Neural crest cell (in vitro differentiated cells): Measurements from ENCODE around the gene TPRA1. TPM values are rescaled to one million over a fixed set of nuclear protein-coding genes. Genes with fewer than 3 reads are reported as not detected.

ENCODE experiments used
- DNase-seq: peaks from one replicate; pipeline ENCODE4 v3.0.0; 2021; ENCODE audit warnings: low read depth, mixed read lengths, low spot score
- H3K27ac Mint-ChIP-seq: one replicate; pipeline ENCODE4 v1.8.0; 2021; ENCODE audit warnings: mild to moderate bottlenecking, mixed read lengths; ENCODE audit not compliant: unreplicated experiment
- H3K27me3 Mint-ChIP-seq: 2 replicates; pipeline ENCODE4 v1.8.0; 2021; ENCODE audit warnings: low read depth, mild to moderate bottlenecking, mixed read lengths
- H3K36me3 Mint-ChIP-seq: 2 replicates; pipeline ENCODE4 v1.8.0; 2021; ENCODE audit warnings: low read depth, mild to moderate bottlenecking, mixed read lengths
- H3K4me1 Mint-ChIP-seq: 2 replicates; pipeline ENCODE4 v1.8.0; 2021; ENCODE audit warnings: mixed read lengths
- H3K4me3 Mint-ChIP-seq: one replicate; pipeline ENCODE4 v1.8.0; 2021; ENCODE audit warnings: mild to moderate bottlenecking, mixed read lengths
- H3K9me3 Mint-ChIP-seq: 2 replicates; pipeline ENCODE4 v1.8.0; 2021; ENCODE audit warnings: mixed read lengths
- total RNA-seq: library from RNA; stranded (reverse); gene quantifications from 2 replicates; pipeline ENCODE4 v1.2.1, GENCODE V29; 2021
- TF ChIP-seq, protein P1 (sequence below): fragments of 200-600 bp; sonication (generic); conservative IDR thresholded peaks from 2 replicates; pipeline ENCODE4 v1.5.0; 2021; ENCODE audit warnings: antibody characterized with exemption, mild to moderate bottlenecking

TPRA1 gene
- total RNA-seq, 1 donor from 2014 or later = 27.2 TPM

GRCh38 chr3:127604546-127605165 is 14.1 kb upstream of the TPRA1 start:
- Mint-ChIP-seq H3K4me1 (peaks cover 34% of the 10 kb centered on the region), H3K9me3 (no peaks in the 10 kb centered on the region), H3K4me3 (no peak overlapping the region), H3K36me3 (peaks cover 42% of the 10 kb centered on the region), H3K27ac (no peak overlapping the region), H3K27me3 (no peaks in the 10 kb centered on the region)
- TF ChIP-seq, protein P1, sequence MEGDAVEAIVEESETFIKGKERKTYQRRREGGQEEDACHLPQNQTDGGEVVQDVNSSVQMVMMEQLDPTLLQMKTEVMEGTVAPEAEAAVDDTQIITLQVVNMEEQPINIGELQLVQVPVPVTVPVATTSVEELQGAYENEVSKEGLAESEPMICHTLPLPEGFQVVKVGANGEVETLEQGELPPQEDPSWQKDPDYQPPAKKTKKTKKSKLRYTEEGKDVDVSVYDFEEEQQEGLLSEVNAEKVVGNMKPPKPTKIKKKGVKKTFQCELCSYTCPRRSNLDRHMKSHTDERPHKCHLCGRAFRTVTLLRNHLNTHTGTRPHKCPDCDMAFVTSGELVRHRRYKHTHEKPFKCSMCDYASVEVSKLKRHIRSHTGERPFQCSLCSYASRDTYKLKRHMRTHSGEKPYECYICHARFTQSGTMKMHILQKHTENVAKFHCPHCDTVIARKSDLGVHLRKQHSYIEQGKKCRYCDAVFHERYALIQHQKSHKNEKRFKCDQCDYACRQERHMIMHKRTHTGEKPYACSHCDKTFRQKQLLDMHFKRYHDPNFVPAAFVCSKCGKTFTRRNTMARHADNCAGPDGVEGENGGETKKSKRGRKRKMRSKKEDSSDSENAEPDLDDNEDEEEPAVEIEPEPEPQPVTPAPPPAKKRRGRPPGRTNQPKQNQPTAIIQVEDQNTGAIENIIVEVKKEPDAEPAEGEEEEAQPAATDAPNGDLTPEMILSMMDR = no peak
- DNase-seq = no peak

- Mint-ChIP-seq H3K27me3 (no peaks in the 10 kb centered on the region), H3K27ac (no peak overlapping the region), H3K4me1 (peaks cover 40% of the 10 kb centered on the region), H3K36me3 (peaks cover 39% of the 10 kb centered on the region), H3K9me3 (no peaks in the 10 kb centered on the region), H3K4me3 (peak overlapping the region; percentile 9)
- TF ChIP-seq, protein P1 = no peak
- no peak for DNase-seq
Measured at GRCh38 chr3:127604035-127604434, 13.5 kb upstream of the TPRA1 start.

DNA sequence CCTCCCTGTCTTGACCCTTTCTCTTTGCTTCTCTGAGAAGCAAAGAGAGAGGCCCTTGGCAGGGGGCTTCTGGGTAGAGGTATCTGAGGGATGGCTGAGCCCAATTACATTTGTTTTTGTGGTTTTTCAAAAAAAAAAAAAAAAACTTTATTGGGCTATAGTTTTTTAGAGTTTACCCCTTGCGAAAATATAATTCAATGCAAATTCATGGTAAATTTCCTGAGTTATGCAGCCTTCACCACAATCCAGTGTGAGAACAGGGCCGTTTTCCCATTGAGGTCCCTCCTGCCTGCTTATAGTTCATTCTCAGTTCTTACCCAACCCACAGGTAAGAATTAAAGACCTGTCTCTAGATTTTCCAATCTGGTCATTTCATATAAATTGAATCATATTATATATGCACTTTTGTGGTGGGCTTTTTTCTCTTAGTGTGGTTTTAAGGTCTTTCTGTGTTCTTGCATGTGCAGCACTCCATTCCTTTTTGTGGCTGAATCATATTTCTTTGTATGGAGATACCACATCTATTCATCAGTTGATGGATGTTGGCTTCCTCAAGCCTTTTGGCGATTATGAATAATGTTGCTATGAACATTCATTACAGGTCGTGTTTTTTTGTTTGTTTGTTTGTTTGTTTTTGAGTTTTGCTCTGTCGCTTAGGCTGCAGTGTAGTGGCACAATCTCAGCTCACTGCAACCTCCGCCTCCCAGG is 10.4 kb upstream of the TPRA1 start:
- TF ChIP-seq, protein P1 = no peak
- Mint-ChIP-seq H3K4me3 (peak overlapping the region; percentile 88), H3K36me3 (peaks cover 22% of the 10 kb centered on the region), H3K4me1 (peaks cover 51% of the 10 kb centered on the region), H3K27ac (no peak overlapping the region), H3K27me3 (no peaks in the 10 kb centered on the region), H3K9me3 (no peaks in the 10 kb centered on the region)
- no peak for DNase-seq

- H3K27ac Mint-ChIP-seq = peak overlapping the region; percentile 99
- H3K4me1 Mint-ChIP-seq = peaks cover 48% of the 10 kb centered on the region
- TF ChIP-seq, protein P1 = no peak
- DNase-seq = no peak
- no peaks in the 10 kb centered on the region for H3K9me3 Mint-ChIP-seq
- H3K27me3 Mint-ChIP-seq = peaks cover 4% of the 10 kb centered on the region
- peak overlapping the region; percentile 88 for H3K4me3 Mint-ChIP-seq
- peaks cover 14% of the 10 kb centered on the region for H3K36me3 Mint-ChIP-seq
Measured at GRCh38 chr3:127598841-127599570, 8.5 kb upstream of the TPRA1 start.

GRCh38 chr3:127597020-127597771 is 6.7 kb upstream of the TPRA1 start:
- Mint-ChIP-seq H3K27ac (no peak overlapping the region), H3K36me3 (peaks cover 8% of the 10 kb centered on the region), H3K9me3 (no peaks in the 10 kb centered on the region), H3K4me3 (peak overlapping the region; percentile 14), H3K27me3 (peaks cover 4% of the 10 kb centered on the region), H3K4me1 (peaks cover 40% of the 10 kb centered on the region)
- no peak for DNase-seq
- TF ChIP-seq, protein P1 = no peak
